Measurements from ENCODE around the gene EZR.
"Not testable (repeated sequence)": the region's sequence is repeated elsewhere in the genome, so short reads cannot be mapped to it uniquely, and the experiment has no call there.

EZR gene

DNA sequence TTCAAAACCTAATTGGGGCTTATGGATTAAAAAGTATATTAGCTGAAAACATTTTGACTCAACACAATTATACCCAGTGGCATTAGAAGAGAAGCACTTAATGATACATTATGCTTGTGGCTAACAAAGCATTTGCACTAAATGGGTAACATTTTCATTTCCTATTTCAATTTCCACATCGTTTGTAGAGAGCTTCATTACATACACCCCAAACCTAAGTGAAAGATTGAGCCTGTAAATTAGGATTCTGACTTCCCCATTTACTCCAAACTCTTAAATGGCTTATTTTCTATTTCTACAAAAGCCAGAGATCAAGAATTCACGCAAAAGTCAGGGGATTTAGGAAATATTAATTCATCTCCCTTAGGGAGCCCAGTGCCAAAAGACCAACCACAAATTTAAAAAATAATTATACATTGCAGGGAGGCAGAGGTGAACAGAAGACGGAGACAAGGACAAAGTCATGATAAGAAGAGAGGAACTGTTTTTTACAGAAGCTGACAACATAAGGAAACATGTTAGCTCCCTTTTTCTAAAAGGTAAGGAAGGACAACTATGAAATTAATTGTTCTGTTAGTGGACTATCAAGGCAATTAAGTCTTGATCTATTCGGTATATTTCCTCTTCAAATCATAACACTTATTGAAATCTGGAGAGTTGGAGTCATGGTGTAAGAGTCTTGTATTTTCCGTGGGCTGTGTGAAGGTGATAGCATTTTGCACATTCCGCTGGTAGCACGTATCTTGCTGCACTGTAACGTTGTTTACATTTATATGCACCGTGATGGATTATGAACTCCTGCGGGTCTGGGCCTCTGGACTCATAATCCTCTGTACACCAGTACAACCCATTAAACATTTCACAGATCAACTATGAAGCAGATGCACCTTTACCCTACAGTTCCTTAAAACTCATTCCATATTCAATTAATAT is 24.8 kb upstream of the EZR start:
- TF ChIP-seq, protein P1, sequence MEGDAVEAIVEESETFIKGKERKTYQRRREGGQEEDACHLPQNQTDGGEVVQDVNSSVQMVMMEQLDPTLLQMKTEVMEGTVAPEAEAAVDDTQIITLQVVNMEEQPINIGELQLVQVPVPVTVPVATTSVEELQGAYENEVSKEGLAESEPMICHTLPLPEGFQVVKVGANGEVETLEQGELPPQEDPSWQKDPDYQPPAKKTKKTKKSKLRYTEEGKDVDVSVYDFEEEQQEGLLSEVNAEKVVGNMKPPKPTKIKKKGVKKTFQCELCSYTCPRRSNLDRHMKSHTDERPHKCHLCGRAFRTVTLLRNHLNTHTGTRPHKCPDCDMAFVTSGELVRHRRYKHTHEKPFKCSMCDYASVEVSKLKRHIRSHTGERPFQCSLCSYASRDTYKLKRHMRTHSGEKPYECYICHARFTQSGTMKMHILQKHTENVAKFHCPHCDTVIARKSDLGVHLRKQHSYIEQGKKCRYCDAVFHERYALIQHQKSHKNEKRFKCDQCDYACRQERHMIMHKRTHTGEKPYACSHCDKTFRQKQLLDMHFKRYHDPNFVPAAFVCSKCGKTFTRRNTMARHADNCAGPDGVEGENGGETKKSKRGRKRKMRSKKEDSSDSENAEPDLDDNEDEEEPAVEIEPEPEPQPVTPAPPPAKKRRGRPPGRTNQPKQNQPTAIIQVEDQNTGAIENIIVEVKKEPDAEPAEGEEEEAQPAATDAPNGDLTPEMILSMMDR (IDR thresholded peaks at IDR 0.05; ENCODE audit: insufficient read depth, missing control alignments), result no peak
- FAIRE-seq, result no peak
- no peak for DNase-seq (ENCODE audit: insufficient read length, low spot score)

DNA sequence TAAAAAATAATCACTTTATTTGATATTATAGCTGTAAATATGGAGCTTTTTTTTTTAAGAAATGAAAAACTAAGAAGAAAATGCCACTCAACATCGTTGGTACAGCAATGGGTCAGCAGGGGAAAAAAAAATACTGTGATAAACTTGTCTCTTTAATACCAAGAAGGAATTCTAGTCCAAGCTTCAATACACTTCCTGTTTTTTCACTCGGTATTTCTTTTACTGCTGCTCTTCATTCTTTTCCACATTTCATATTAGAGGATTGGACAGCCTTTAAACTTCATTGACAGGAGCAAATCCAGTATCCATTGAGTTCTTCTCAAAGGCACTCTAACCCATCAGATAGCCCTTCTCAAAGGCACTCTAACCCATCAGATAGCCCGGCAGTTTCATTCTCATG is 22.2 kb upstream of the EZR start:
- TF ChIP-seq, protein P1 (IDR thresholded peaks at IDR 0.05; ENCODE audit: insufficient read depth, missing control alignments), result no peak
- no peak for FAIRE-seq
- DNase-seq (ENCODE audit: insufficient read length, low spot score), result no peak

DNA sequence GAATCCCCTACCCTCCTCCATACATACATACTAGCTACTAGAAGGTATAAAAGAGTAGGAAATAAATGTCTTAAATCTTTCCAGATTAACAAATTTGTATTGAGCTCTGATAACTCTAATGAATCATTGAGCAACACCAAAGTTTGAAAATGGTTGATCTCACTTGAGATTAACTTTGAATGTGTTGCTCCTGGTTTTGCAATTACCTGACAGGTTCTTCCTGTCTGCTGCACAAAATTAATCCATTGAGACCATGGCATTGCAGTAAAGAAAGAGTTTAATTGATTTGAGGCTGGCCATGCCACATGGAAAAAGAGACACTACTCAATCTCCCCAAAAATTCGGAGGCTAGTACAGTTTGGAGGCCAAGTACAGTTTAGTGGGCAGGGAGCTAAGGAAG is 21.3 kb upstream of the EZR start:
- no peak for DNase-seq (ENCODE audit: insufficient read length, low spot score)
- TF ChIP-seq, protein P1 (IDR thresholded peaks at IDR 0.05; ENCODE audit: insufficient read depth, missing control alignments), result no peak
- FAIRE-seq, result no peak

DNA sequence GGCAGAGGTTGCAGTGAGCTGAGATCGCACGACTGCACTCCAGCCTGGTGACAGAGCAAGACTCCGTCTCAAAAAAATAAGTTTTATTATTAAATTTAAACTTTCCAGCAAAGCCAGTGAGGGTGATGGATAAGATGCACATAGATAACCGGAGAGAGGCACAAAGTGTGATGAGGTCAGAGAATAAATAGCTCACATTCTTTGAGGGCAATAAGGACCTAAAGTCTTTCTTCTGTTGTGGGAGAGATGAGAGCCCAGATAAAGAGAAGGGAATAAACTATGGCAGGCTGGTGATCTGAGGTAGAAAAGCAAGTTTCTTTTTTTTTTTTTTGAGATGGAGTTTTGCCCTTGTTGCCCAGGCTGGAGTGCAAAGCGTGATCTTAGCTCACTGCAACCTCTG is 20.6 kb upstream of the EZR start:
- no peak for DNase-seq (ENCODE audit: insufficient read length, low spot score)
- no peak for FAIRE-seq
- TF ChIP-seq, protein P1 (IDR thresholded peaks at IDR 0.05; ENCODE audit: insufficient read depth, missing control alignments), result no peak

DNA sequence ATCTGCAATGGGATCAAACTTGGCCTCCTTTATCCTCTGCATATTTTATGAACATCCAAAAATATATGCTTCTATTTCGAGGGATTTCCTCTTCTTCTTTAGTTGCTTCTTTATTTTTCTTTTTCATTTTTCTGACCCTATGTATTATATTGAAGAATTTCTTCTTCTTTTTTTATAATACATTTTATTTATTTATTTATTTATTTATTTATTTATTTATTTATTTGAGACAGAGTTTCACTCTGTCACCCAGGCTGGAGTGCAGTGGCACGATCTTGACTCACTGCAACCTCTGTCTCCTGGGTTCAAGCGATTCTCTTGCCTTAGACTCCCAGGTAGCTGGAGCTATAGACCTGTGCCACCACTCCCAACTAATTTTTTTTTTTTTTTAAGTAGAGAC is 19.6 kb upstream of the EZR start:
- FAIRE-seq; DNase-seq (ENCODE audit: insufficient read length, low spot score): not testable (repeated sequence)

DNA sequence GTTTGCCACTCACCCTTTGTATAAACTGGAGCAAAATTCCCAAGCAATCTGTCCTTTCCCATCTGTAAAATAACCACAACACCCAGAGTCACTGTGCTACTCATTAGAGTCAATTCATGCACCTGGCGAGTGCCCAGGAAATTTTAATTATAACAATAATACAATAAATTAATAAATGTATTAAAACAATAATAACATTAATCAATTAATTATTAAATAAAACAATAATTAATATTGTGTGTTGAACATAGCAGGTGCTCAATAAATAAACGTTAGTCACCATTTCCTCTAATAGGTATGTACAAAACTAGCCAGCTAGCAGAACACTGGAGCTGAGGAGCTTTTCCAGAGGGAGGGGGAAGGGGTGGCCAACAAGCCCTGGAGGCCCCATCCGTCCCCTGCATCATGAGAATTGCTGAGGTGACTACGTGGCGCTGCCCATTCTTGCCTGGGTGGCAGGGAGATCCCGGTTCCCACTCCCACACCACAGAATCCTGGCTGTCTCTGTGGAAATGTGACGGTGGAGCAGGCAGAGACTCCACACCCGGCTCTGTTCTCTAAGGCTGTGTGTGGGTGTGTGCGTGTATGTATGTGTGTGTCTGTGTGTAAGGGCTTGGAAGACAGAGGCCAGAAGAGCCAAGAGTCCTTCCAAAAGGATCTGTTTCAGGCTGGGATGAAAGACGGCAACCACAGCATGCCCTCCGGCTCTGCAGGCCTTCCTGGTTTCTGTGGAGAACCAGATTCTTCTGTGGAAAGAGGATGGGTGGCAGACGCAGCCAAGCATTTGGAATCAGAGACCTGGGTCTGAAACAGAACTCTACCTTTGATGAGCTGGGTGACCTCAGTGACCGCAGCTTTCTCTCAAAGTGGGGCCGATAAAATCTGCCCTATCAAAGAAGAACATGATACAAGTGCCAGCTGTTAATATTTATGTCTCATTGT is 18.8 kb upstream of the EZR start:
- FAIRE-seq (no peak), DNase-seq (ENCODE audit: insufficient read length, low spot score) (no peak)
- TF ChIP-seq, protein P1 (IDR thresholded peaks at IDR 0.05; ENCODE audit: insufficient read depth, missing control alignments), result no peak

DNA sequence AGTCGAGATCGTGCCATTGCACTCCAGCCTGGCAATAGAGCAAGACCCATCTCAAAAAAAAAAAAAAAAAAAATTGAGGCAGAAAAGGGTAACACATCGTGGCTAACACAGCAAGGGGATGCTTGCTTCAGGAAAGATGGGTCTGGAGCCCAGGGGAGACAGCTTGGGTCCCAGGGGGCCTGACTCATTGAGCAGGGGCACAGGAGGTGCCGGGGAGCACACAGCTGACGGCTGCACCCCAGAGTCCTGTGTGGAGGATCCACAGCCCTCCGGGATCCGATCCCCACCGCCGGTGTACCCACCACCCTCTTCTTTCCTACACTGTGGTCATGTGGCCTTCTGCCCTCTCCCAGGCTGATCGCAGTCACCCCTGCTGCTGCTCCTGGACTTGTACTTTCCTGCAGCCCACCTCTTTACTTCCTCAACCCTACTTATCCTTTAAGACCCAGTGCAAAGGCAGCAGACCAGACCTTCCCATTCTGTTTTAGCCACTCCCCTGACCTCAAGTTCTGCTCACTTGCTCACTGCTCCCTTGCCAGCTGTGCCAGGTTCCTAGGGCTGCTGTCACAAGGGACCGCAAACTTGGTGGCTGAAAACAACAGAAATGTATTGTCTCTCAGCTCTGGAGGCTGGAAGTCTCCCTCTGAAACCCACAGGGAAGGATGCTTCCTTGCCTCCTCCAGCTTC is 17.6 kb upstream of the EZR start:
- no peak for DNase-seq (ENCODE audit: insufficient read length, low spot score)
- TF ChIP-seq, protein P1 (IDR thresholded peaks at IDR 0.05; ENCODE audit: insufficient read depth, missing control alignments), result no peak
- no peak for FAIRE-seq

Data from D721Med (cell line).